GM21367 (cell line): ENCODE results near the gene SEPHS1.
"Not testable (repeated sequence)": the region's sequence is repeated elsewhere in the genome, so short reads cannot be mapped to it uniquely, and the experiment has no call there.

Source experiments
- ATAC-seq: cut with Tn5 transposase; IDR thresholded peaks from one replicate; pipeline ENCODE4 v1.9.1; 2021; ENCODE audit not compliant: unreplicated experiment

SEPHS1 gene, protein sequence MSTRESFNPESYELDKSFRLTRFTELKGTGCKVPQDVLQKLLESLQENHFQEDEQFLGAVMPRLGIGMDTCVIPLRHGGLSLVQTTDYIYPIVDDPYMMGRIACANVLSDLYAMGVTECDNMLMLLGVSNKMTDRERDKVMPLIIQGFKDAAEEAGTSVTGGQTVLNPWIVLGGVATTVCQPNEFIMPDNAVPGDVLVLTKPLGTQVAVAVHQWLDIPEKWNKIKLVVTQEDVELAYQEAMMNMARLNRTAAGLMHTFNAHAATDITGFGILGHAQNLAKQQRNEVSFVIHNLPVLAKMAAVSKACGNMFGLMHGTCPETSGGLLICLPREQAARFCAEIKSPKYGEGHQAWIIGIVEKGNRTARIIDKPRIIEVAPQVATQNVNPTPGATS

GRCh38 chr10:13348216-13349017 is at the start of gene SEPHS1:
Gene SEPHS1 (minus strand): TSS chr10:13348293. CDS start chr10:13344950, 3,343 bp downstream.
- peak; percentile 46 for ATAC-seq

DNA sequence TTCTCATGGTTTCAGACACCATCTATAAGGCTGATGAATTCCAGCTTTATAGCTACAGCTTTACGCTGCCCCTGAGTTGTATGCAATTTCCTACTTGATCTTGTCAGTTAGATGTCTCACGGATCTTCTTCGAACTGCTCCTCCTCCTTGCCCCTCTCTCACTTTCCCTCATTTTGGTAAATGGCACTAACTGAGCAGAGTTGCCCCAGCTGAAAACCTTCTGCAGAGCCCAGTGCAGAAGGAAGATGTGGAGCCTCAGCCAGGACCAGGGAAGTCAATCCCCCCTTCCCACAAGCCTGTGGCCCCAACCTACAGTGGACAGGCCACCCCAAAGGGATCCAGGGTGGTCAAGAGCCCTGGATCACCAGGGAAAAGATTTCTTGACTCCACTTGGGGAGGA is 49.0 kb upstream of the SEPHS1 start:
- ATAC-seq = no peak

GRCh38 chr10:13396369-13396768 is 48.3 kb upstream of the SEPHS1 start:
- no peak for ATAC-seq

DNA sequence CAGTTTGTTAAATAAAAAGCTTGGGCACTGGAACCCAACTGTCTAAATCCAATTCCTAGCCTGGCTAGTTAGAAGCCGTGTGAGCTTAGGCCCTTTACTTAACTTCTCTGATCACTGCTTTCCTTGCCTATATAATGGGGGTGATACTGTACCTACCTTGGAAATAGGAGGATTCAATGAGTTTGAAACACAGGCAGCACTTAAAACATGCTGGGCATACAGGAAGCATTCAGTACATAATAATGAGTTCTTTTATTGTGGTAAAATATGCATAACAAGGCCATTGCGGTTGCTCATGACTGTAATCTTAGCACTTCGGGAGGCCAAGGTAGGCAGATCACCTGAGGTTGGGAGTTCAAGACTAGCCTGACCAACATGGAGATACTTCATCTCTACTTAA is 47.4 kb upstream of the SEPHS1 start:
- no peak for ATAC-seq

DNA sequence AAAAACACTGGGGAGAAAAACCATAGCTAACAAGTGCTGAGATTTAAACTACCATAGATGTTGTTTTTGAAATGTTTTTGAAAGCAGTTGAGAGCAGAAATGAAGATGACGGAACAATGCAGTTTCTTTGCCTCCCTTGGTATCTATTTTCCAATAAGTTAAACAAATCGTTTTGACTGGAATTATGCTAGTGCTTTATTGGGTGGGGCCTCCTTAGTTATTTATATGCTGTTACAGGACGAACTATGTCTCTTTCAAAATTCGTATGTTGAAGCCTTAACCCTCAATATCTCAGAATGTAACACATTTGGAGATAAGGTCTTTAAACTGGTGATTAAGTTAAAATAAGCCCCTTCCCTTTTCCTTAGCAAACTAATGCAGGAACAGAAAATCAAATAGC is 45.5 kb upstream of the SEPHS1 start:
- no peak for ATAC-seq

GRCh38 chr10:13392701-13393100 is 44.6 kb upstream of the SEPHS1 start:
- ATAC-seq = no peak

DNA sequence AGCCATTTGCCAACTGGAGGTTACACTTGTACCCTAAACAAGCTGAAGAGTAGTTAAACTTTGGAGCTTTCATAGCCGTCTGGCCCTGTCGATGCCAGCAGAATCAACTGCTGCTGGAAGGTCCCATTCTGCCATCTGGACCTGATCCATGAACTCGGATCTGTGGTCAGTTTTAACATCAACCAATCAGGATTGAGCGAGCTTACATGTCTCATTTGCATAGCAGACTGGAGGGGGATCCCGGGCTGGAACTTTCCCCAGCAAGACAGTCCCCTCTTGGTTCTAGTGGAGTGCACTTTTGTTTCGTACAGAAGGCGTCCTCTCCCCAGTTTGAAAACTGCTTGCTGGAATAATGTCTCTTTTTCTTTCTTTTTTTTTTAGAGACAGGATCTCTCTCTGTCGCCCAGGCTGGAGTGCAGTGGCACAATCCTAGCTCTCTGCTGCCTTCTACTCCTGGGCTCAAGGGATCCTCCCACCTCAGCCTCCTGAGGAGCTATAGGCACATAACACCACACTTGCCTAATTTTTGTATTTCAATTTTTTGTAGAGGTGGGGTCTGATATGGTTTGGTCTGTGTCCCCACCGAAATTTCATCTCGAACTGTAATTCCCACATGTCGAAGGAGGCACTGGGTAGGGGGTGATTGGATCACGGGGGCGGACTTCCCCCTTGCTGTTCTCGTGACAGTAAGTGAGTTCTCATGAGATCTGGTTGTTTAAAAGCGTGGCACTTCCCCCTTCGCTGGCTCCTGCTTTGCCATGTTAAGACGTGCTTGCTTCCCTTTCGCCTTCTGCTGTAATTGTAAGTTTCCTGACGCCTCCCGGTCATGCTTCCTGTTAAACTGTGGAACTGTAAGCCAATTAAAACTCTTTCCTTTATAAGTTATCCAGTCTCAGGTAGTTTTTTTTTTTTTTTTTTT is 42.8 kb upstream of the SEPHS1 start:
- ATAC-seq = no peak

GRCh38 chr10:13388478-13389230 is 40.6 kb upstream of the SEPHS1 start:
- no peak for ATAC-seq

DNA sequence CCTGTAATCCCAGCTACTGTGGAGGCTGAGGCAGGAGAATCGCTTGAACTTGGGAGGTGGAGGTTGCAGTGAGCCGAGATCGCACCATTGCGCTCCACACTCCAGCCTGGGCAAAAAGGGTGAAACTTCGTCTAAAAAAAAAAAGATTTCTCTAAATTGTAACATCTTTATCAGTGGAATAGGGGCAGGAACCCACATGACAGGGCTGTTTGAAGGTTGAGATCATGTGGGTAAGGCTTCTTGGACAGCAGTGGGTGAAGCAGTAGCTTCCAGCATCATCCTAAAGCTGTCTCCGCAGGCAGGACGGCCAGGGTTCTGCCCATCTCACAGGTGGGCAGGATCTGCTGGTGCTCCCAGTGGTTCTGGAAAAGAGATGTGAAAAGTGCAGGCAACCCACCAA is 37.9 kb upstream of the SEPHS1 start:
- ATAC-seq = no peak

- ATAC-seq = no peak
Observed at GRCh38 chr10:13383399-13383761, 35.3 kb upstream of the SEPHS1 start.

DNA sequence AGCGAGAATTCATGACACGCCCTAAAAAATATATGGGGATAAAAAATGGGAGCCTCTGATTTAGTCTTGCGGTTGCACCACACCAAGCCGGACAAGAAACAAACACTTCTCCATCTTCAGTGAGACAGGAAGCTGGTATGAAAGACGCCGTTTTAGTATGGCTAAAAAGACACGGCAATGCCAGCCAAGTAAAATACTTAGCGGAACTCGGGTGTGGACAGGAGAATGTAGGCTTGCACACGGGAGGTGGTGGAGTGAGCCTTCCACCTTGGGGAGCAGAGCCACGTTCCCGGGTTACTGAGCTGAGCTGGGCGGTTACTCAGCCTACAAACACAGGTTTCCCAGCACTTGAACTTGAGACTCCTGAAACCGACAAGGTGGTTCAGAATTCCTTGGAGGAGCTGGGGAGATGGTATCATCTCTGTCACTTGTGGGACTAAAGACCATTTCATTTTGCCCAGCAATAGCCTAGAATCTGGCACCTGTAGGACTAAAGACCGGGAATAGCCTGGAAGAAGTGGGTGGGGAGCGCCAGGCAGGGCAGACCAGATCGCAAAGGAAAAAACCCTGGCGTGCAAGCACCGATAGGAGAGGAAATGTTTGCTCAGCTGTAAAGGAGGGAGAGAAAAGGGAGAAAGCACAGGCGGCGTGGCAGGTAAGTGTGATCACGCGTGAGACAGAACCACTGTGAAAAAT is 34.8 kb upstream of the SEPHS1 start:
- no peak for ATAC-seq

GRCh38 chr10:13379061-13379460 is 31.0 kb upstream of the SEPHS1 start:
- ATAC-seq = not testable (repeated sequence)

DNA sequence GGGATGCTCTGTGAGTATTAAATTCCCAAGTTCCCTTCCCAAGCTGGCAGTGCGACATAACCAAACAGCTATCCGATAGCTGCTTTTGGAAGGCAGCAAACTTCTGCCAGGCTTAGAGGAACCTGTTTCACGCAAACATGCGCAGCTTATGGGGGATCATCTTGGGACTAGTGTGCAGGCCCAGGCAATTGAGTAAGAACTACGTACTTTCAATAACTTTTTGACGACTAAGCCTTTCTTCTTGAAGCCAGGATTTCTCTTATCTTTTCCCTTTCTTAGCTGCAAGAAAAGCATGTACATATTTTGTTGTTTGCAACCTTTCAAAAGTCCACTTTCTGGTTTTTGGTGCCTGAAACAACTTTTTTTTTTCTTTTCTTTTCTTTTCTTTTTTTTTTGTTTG is 28.7 kb upstream of the SEPHS1 start:
- ATAC-seq = no peak

DNA sequence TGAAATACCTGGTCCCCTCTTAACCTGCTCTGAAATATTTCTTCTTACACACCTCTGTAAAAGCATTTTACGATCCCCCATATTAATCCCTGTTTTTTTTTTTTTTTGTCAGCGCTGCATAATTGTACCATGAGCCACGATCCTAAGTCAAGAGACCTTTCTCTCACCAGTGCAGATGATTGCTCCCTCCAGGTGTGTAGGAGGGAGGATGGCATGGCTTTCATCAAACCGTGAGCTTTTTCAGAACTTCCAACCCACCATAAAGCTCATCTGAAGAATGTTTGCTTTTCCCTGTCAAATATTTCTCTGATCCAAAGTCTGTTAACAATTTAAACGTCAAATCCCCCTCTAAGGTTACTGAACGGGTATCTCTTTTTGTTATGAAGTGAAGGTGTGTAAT is 28.2 kb upstream of the SEPHS1 start:
- no peak for ATAC-seq

GRCh38 chr10:13375791-13376190 is 27.7 kb upstream of the SEPHS1 start:
- ATAC-seq = no peak

DNA sequence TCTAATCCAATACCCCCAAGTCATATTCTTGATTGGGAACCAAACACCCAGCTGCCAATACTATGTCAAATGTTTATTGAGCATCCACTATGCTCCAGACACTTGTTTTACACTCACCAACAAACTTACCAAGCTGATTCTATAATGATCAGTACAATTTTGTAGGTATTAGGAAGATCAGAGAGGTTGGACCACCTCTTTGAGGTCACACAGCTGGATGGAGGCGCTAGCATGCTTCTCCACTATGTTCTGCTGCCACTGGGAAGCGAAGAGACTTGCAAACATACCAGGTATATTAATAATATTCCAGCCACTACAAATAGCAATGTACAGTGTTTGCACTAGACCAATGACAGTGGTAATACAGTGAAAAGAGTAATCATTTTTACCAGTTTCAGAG is 25.6 kb upstream of the SEPHS1 start:
- ATAC-seq = no peak

- no peak for ATAC-seq
Observed at GRCh38 chr10:13372524-13372923, 24.4 kb upstream of the SEPHS1 start.

DNA sequence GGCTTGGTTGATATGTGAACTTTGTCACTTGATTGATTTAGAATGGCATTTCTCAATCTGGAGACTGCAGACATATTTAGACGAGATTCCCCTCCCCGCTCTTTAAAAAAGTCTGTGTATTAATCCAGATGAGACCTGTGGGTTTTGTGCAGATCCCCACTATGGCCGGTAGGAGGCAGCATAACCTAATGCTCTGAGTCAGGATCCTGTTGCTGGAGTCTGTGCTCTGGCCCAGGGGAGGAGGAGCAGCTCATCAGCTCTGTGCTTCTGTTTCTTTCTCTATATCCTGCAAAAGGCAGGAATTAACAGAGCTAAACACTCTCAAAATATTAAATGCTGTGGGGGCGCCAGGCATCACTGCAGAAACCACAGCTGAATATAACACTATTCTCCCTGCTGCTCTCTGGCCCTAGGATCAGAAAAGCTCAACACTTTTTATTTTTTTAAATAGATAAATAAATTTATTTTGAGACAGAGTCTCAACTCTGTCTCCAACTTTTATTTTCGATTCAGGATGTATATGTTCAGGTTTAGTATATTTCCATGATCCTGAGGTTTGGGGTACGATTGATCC is 23.9 kb upstream of the SEPHS1 start:
- ATAC-seq = peak; percentile 74

DNA sequence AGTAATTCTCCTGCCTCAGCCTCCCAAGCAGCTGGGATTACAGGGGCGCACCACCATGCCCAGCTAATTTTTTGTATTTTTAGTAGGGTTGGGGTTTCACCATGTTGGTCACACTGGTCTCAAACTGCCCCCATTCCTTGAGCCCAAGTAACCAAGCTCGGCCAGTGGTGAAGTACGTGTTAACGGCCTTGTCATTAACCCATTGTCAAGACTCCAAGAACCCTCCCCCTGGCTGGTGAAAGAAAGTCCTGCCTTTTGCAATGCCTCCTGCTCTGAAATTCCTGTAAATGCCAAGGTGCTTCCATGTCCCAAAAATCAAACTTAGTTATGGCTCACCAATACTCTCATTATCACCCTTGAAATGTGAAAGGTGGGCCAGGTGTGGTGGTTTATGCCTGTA is 18.8 kb upstream of the SEPHS1 start:
- no peak for ATAC-seq

GRCh38 chr10:13365831-13366230 is 17.7 kb upstream of the SEPHS1 start:
- ATAC-seq = no peak
